ENCODE data around the gene UBE2D2.

The UBE2D2 gene

DNA sequence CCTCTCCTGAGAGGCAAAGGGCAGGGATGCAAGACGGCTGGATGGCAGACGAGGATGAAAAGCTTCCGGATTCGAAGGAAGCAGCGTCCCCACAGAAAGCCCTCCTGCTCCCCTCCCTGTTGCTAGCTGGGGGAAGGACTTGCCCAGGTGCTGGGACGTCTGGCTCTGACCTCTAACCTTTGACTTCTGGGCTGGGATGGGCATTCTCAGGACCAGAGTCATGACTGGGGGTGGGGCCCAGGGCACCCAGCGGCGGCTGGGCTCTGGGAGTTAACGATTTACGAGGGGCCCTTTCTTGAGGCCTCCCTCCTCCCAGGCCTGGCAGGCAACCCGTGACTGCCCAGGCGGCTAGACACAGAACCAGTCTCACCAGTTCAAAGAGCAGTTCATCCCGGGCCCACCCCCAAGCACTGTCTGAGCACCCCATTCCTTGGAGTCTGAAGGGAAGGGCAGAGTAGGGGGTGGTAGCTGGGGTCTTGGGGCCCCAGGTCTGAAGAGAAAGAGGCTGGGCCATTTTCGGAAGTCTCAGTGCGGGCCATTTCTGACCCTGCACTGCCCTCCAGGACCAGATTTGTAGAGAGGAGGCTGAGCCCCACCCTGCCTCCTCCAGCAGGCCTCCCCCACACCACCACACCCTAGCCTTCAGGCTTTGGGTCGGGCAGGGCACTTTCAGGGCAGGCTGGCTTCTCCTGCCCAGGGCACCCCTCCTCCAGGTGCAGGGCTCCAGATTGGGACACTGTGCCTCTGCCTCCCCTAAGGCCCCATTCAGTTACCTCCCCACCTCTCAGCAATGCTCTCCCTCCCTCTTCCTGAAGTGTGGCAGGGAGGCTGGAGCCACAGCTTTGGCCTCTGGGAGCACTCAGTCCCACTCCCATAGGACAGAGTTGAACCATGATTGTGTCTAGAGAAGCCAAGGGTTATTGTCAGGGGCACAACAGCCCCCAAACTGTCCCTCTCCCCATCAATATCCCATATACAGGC is 82.0 kb downstream of the UBE2D2 start:
- TF ChIP-seq, protein P1, sequence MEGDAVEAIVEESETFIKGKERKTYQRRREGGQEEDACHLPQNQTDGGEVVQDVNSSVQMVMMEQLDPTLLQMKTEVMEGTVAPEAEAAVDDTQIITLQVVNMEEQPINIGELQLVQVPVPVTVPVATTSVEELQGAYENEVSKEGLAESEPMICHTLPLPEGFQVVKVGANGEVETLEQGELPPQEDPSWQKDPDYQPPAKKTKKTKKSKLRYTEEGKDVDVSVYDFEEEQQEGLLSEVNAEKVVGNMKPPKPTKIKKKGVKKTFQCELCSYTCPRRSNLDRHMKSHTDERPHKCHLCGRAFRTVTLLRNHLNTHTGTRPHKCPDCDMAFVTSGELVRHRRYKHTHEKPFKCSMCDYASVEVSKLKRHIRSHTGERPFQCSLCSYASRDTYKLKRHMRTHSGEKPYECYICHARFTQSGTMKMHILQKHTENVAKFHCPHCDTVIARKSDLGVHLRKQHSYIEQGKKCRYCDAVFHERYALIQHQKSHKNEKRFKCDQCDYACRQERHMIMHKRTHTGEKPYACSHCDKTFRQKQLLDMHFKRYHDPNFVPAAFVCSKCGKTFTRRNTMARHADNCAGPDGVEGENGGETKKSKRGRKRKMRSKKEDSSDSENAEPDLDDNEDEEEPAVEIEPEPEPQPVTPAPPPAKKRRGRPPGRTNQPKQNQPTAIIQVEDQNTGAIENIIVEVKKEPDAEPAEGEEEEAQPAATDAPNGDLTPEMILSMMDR (IDR thresholded peaks at IDR 0.05): no peak

DNA sequence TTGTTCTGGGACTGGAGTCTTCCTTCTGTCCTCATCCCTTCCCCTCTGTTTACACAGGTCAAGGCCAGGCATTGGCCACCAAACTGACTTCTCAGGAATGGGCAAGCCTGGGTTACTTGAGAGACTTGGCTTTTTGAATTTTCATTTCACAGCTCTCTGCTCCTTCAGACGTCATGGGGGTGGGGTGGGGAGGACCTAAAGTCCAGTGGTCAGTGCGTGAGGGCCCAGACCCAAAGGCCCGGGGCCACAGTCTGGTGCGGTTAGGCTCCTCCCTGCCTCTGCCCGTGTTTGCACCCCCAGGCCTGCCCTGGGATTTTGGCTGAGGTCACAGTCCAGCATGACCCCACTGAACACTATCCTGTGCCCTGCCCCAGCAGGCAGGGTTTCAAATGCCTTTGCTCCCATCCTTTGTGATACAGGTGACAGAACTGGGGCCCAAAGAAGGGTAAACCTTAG is 82.9 kb downstream of the UBE2D2 start:
- TF ChIP-seq, protein P1 (IDR thresholded peaks at IDR 0.05): no peak

DNA sequence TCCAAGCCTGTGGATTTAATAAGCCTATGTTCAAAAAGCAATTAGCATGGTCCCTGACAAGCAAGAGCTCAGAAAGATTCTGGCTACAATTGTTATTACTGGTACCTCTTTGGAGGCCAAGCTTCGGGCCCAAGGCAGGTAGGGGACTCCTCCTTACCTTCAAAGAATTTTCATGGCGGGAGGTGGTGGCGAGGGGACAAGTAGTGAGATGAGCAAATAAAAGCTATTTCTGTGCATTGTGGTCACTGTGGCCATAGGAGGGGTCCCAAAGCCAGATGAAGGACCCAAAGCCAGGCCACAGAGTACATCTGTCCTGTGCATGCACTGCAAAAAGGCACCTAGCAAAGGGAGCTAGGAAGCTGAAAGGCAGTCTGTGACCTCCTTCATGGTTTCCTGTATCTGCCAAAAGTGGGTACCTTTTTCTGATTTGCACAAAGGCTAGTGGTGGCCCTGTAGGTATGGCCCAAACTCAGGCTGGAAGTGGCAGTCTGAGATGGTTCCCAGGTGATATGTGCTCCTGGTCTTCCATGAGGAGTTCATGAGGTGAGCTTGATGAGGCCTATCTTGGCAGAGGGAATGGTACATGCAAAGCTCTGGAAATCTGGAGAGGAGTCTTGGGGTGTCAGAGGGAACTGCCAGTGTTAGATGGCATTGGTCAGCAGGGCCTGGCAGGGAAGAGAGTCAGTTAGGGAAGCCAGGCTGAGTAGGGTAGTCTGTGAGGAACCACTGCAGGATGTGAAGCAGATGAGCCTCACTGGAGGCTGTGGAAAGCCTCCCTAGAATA is 83.7 kb downstream of the UBE2D2 start:
- TF ChIP-seq, protein P1 (IDR thresholded peaks at IDR 0.05): no peak

DNA sequence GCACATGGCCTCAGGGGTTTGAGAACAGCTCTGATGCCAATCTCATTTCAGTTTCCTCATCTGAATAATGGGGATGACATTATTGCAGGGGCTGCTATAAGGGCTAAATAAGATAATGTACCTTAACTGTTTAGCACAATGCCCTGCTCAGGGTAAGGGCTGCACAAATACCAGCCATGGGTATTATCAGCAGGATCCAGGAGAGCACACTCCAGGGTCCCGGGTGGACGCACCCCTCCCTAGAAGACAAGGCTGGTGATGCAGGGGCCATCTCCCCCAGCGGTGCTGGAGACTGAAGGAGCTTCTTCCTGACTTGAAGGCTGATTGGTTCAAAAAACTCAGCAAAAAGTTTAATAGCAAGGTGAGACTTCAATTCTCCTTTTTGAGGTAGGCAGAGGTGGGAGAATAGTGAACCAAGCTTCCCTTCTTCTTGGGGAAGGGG is 84.3 kb downstream of the UBE2D2 start:
- TF ChIP-seq, protein P1 (IDR thresholded peaks at IDR 0.05): no peak

DNA sequence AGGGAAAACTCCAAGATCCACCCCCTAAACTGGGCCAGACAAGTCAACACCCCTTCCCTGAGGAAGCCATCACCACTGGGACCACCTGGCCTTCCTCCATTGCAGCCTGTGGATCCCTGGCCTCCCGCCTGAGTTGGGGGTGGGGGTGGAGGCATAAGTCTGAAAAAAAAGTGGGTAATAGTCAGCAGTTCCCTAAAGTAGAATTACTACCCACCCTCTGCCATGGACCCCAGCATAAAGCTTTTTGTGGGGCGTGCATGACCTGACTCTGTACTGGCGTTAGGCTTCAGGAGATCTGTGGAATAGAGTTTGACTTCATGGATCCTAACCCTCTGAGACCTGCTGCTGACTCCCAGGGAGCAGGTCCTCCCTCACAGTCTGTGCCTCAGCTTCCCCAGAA is 85.0 kb downstream of the UBE2D2 start:
- TF ChIP-seq, protein P1 (IDR thresholded peaks at IDR 0.05): no peak

DNA sequence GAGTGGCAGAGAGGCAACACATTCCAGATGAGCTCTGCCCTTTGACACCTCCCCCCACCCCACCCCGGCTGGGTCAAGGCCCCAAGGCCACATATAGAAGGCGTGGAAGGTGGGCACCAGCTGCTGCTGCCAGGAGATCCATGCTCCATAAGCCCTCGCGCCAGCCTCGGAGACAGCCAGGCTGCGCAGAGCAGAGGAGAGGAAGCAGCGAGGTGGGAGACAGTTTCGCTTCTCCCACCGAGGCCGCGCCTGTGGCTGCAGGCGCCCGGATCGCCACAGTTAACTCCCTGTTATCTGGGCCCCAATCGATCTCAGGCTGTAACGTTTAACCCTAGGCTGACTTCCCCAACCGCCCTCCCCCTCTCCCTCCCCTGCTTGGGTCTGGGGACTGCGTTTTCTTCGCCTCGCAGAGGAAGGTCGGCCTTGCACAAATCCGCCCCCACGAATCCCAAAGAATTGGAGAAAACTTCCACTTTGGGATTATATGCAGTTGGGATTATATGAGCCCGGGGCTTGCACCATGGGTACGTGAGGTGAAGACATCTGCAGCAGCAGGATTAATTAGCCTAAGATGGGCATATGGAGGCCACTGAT is 85.9 kb downstream of the UBE2D2 start:
- TF ChIP-seq, protein P1 (IDR thresholded peaks at IDR 0.05): no peak

DNA sequence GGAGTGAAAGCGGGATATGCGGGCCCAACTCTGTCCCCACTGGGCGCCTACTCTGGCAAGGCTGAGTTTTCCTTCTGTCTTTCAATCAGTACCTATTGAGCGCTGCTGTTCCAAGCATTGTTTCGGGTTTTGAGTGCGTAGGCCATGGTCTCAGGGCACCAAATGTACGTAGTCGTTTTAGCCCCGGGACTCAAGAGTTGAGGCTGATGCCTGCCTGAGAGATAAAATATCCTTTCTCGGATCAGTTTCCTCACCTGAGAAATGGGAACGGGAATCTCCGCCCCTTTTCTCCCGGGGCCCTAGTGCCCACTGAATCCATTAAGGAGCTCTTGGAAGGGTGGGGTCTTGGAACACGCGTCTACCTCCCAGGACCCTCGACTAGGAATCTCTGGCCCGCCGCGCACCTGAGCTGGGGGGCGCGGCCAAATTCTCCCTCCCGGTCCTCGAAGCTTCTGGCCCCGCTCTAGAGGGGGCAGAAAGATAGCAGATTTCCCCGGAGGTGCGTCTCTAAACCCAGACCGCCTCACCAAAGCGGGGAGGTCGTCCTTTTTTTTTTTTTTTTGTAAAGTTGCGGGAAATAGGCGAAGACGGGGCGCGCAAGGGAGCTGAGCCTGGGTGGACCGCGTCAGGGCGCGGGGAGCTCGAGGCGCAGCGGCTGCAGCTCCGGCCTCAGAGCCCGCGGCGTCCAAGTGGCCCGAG is 86.5 kb downstream of the UBE2D2 start:
- TF ChIP-seq, protein P1 (IDR thresholded peaks at IDR 0.05): no peak

All from LNCAP (cell line).